Stimulated activated CD8-positive, alpha-beta memory T cell treated with anti-CD3 and anti-CD28 coated beads, Interleukin-7, amount 100 ng/mL, for 48 hours (primary cell): Measurements from ENCODE around the gene ZNF335.
"Not testable (repeated sequence)": the region's sequence is repeated elsewhere in the genome, so short reads cannot be mapped to it uniquely, and the experiment has no call there.

Source experiments
- DNase-seq, 2 donors: peaks; one replicate each; pipeline ENCODE4 v3.0.0-alpha.2; 2020; ENCODE audit warnings: low read depth in 1 of 2; ENCODE audit errors: extremely low read depth in 1 of 2

The ZNF335 gene

DNA sequence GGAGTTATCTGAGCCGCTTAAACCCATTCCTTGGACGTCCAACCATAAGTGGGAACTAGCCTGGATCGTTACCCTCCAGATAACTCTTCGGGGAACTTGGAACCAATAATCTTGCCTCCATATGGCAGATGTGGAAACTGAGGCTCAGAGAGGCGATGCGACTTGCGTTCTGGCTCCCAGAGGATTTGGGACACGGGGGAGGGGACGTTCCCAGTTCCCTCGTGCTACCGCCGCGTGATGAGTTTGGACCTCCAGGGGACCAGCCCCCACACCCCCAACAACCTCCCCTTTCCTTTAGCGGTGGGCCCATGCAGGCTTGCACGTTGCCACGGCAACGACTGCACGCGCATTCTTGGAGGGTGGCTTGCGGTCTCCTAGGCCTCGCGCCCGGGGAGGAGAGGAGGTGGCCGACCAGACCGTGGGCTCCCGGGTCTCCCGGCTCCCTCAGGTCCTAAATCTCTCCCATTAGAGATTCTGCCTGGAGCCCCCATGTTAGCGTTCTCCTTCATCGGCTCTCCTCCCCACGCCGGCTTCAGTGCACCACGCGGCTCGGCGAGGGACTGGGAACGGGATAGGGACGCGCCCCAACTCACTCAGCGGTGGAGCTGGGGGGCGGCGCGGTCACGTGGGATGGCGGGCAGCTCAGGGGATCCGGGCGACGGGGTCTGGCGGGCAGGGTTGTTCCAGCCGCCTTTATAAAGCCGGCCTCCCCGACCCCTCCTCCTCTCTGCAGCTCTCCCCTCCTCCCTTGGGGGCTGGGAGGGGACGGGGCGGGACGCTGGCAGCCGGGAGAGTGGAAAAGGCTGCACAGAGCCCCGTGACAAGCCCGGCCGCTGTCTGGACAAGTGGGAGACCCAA is 60.3 kb downstream of the ZNF335 start, which contains the start of gene PLTP:
Gene PLTP (minus strand): TSS at position 670 of the 858 bp plus-strand sequence. CDS start 703 bp downstream, outside the sequence.
- DNase-seq: no peak

GRCh38 chr20:45910670-45911485 is 61.1 kb downstream of the ZNF335 start:
- DNase-seq: peak; percentile 92 to 98

GRCh38 chr20:45909817-45910669 is 62.0 kb downstream of the ZNF335 start:
- DNase-seq: no peak

DNA sequence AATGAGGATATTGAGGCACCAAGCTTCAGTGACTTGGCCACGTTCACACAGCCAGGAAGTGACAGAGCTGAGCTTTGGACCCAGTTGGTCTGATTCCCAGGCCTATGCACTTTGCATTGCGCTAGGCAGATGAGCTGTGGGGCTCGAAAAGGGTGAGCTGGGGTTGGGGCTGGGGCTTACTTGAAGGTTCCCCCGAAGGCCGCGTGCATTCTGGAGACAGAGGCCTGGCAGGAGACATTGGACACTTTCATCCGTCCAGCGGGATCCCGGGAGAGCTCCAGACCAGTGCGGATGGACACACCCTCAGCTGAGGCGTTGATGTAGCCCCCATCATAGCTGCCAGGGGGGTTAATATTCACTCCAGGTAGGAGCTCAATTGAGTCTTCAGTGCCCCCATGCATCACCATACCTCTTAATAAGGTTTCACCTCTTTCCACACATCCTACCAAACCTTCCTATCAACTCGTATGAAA is 62.6 kb downstream of the ZNF335 start:
- no peak for DNase-seq

DNA sequence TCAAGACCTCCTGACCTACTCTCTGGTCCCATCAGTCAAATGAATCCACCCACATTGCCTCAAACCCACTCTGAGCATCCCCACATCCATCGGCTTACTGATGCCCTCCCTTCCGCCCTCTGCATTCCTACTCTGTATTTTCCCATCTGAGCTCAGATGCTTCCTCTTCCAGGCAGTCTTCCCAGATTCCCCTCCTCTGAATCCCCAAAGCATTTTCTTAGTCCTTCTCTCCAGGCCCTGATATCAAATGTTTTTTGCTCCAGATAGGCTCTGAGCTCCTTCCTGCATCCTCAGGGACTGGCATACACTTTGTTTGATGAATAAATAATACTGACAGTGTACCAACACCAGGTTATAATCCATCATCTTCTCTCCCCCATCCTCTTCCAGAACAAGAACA is 63.9 kb downstream of the ZNF335 start:
- DNase-seq: no peak

DNA sequence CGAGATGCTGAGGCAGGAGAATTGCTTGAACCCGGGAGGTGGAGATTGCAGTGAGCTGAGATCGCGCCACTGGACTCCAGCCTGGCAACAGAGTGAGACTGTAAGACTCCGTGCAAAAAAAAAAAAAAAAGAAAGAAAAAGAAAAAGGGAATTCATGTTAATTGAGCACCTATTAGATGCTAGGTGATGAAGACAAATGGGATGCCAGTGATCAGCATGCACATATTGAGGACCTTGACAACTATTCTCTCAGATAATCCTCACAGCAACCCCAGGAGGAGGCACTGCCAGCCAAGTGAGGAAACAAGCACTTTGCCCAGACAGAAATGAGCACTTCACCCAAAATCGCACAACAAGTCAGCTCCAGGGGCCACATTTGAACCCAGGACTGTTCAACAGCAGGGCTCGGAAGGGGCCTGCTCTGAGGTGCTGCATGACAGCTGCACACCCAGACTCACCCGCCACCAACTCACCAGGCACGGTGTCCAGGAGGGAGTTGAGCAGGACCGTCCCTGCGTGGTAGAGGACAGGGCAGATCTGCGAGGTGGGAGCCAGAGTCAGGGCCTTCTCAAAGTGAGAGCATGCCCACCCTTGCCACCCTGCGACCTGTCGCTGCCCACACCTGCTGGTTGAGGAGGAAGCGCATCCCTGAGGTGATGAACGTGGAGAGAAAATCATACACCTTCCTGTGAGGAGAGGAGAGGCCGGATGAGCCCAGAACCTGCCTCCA is 64.6 kb downstream of the ZNF335 start:
- DNase-seq: no peak

GRCh38 chr20:45905505-45906079 is 66.4 kb downstream of the ZNF335 start:
- no peak for DNase-seq

GRCh38 chr20:45904583-45905504 is 67.2 kb downstream of the ZNF335 start:
- DNase-seq: no peak

GRCh38 chr20:45902199-45902701 is 69.8 kb downstream of the ZNF335 start:
- no peak for DNase-seq

DNA sequence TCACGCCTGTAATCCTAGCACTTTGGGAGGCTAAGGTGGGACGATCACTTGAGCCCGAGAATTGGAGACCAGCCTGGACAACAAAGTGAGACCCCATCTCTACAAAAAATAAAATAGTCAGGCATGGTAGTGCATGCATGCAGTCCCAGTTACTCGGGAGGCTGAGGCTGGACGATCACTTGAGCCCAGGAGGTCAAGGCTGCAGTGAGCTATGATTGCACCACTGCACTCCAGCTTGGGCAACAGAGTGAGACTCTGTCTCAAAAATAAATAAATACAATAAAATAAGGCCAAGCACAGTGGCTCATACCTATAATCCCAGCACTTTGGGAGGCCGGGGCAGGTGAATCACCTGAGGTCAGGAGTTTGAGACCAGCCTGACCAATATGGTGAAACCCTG is 70.7 kb downstream of the ZNF335 start:
- not testable (repeated sequence) for DNase-seq

DNA sequence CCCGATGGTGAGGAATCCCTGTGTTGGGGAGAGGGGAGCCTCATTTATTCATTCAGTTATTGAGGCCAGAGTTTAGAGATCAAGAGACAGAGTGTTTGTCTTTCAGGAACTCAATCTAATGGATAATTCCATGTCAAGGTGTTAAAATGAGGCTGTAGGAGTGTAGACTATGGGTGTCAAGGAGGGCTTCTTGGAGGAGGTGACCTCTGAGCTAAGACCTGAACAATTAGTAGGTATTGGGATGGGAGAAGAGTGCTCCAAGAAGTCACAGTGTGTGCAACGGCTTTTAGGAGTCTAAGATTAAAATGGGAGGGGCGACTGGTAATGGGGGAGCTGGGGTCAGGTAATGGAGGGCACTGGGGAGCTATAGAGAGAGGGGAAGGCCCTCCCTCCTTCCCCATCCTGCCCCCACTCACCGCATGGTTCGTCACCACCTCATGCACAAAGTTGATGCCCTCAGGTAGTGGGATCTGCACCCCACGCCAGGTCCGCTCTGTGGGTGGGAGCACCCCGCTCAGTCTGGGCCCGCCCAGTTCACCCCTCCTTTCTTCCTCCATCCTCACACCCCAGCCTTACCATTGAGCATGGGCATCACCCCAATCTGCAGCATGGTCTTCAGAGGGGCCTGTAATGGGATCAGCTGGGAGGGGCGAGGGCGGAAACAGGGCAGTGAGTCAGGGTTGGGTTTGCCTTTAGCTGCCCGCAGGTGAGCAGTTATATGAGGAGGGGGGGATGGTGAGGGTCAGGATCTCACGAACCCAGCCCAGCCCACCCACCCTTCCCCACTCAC is 72.8 kb downstream of the ZNF335 start:
- no peak for DNase-seq
